ENCODE data around the gene CORIN.

CORIN gene

DNA sequence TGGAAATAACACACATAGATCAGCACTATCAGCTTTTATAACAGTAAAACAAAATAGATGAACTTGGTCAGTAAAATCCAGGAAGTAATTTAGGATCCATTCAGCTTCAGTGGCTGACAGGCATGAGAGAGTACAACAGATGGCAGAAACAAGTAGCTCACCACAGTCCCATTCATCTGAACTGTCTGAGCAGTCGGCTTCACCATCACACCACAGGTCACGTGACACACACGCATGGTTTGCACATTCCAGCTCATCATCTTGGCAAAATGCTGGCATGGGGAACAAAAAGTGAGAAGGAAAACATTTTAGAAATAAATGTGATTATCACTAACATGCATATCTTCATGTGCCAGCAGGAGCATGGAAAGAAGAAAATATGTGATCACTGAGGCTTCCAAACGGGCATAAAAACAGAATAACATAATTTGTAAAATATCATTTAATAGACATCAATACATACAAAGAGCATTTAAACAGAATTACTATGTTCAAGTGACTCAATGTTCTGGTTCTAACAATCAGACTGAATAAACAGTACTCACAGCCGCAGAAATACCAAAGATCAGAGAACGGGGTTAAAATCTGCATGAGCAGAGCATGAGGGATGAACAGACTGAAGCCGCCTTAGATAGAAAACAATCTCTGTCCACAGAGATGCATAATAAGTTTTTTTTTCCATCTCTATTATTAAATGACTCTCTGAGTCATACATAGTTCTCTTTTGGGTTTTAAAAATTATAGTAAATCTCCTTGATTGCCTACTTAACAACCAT is 194.7 kb downstream of the CORIN start:
- DNase-seq (ENCODE audit: low spot score) = no peak

DNA sequence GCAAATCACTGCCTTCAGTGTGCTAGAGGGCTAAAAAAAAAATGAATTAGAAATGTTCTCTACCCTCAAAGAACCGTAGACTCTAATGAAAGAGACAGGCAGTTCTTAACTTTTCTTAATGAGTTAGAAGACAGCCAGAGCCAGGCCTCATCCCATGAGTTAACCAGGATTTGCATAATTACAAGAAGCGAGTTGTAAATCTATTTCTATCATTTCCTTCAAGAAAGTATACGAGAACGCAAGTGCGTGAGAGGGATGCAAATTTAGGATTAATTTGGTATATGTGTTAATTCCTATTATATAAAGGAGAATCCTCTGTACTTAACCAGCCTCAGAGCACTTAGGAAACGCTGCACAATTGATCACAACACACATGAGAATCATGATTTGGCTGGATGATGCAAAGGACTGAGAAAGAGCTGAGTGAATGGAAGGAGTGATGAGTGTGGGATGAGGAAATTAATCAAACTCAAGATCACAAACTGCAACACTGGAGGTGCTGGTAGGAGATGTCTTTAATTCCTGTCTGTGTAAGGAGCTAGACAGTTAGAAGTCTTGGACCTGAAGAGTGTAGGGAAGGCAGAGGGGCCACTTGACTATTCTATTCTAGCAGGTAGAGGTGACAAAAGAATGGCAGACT is 195.6 kb downstream of the CORIN start:
- DNase-seq (ENCODE audit: low spot score) = no peak

DNA sequence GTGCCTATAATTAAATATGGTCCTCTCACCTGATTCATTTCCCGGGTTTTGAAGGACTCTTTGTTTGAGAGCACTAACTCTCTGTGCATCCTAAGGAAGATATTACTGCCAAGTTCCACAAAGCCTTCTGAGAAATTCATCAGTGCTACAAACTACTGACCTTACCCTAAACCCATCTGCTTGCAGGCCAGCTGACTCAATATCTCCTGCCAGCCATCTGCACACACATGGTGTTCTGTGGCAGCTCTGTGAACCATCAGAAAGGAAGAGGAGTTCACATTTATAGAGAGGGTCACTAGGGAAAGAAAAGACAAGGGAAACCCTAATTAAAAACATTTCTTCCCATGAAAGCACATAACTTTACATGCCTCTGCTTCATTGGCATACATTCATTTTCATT is 196.1 kb downstream of the CORIN start:
- DNase-seq (ENCODE audit: low spot score) = no peak

DNA sequence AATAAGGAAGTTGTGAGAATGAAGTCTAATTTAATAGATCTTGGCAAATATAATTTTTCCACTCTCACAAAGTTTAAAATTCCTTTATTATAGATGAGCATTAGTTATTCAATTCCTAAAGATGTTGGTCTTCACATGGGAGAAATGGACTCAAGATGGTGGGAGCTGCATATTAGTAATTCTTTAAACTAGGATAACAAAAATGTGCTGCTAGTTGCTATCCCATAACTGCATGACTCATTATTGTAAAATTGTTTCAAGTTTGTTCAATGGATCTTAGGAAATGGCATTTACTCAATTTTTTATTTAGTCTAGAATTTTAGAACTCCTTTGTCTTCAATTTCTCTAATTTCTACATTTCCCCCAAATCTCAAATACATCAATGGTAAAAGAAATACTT is 197.0 kb downstream of the CORIN start:
- DNase-seq (ENCODE audit: low spot score) = no peak

DNA sequence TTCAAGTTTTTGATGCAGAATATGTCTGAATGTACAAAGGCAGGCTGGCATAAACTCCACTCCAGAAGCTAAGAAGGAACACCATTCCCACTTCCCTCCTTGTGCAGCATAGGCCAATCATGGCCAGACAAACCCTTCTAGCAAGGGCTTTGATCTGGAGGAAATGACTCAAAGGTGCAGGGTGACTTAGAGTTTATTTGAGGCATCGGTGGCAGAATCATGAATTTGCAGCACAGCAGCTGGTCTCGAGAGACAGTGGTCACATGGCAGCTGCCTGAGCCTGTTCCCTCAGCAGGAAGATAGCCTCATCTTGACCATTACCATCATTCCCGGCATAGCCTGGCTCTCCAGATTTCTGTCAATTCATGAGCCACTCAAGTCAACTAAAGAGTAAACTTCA is 198.3 kb downstream of the CORIN start:
- peak; percentile 42 for DNase-seq (ENCODE audit: low spot score)

DNA sequence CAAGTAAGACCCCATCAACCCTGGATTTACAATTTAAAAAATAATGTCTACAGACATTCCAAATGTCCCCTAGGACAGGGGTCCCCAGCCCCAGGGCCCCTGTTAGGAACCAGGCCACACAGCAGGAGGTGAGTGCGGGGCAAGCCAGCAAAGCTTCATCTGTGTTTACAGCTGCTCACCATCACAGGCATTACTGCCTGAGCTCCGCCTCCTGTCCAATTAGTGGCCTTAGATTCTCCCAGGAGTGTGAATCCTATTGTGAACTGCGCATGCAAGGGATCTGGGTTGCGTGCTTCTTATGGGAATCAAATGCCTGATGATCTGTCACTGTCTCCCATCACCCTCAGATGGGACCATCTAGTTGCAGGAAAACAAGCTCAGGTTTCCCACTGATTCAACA is 206.7 kb downstream of the CORIN start:
- no peak for DNase-seq (ENCODE audit: low spot score)

DNA sequence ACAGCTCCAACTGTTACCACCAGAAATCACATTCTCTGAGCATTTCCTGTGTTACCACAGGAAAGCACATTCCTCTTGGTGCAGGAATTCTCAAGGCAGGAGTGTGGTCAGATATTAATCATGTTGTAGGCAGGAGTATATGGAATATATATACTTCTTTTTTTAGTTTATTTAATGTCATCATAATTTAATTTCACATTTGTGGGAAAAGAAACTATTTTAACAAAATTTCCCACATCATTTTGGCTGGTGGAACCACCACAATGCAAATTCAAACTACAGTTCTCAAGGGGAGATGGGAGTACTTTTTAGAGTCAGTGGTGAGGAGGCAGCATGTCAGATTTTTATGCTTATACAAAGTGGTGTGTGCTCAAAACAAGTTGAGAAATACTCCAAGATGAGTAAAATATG is 213.8 kb downstream of the CORIN start:
- no peak for DNase-seq (ENCODE audit: low spot score)

DNA sequence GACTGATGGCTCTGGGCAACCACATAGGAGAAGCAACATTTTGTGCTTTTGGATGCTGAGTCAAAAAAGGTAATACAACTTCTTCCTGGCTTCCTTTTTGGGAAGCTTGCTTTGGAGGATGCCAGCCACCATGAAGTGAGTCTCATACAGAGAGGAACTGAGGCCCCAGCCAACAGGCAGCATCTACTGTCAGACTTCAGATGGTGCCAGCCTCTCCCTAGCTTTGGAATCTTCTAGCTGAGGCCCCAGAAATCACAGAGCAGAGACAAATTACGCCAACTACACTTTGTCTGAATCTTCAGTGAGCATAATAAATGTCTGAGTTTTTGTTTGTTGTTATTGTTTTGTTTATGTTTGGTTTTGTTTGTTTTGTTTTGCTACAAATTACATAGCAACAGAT is 216.7 kb downstream of the CORIN start:
- no peak for DNase-seq (ENCODE audit: low spot score)

DNA sequence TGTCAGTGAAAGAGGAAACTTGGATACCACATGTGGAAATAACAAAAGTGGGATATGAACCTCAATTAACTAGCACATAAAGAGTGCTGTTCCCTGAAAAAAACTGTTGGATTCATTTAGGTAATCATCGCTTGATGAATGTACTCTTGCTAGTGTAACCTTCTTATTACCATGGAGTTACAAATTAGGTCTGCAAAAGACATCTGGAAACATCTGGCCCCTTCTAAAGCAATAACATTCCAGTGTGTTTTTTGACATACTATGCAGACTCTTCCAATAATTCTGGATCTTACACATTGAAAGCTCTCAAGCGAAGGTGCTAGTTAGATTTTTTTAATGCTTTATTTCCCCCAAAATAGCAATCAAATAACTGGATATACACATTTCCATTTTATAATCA is 218.2 kb downstream of the CORIN start:
- no peak for DNase-seq (ENCODE audit: low spot score)

DNA sequence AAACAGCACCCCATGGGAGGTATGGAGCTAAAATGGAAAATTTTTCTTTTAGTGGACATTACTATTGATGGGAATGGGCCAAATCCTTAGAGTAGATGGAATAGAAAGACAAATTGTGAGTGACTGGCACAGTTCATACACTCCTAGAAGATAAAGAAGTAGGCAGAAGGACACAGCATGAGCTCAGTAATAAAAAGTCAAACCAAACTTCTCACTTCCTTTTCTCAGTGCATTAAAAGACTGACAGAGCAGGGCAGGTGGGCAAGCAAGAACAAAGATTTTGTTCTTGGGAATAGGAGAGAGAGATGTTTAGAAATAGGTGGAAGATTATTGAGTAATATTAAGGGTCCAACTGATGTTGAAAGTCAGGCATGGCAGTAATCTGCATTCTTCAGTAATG is 220.3 kb downstream of the CORIN start:
- DNase-seq (ENCODE audit: low spot score) = no peak

DNA sequence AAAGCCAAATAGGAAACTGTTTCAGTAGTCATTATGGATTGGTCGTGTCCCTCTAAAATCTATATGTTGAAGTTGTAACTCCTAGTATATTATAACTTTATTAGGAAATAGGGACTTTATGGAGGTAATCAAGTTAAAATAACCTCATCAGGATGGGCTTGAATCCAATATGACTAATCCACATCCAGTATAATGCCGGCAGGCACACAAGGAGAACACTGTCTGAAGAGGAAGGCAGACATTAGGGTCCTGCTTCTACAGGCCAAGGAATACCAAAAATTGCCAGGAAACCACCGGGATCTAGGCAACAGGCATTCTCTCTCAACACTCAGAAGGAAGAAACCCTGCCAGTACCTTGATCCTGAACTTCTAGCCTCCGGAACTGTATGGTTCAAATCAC is 222.5 kb downstream of the CORIN start:
- no peak for DNase-seq (ENCODE audit: low spot score)

DNA sequence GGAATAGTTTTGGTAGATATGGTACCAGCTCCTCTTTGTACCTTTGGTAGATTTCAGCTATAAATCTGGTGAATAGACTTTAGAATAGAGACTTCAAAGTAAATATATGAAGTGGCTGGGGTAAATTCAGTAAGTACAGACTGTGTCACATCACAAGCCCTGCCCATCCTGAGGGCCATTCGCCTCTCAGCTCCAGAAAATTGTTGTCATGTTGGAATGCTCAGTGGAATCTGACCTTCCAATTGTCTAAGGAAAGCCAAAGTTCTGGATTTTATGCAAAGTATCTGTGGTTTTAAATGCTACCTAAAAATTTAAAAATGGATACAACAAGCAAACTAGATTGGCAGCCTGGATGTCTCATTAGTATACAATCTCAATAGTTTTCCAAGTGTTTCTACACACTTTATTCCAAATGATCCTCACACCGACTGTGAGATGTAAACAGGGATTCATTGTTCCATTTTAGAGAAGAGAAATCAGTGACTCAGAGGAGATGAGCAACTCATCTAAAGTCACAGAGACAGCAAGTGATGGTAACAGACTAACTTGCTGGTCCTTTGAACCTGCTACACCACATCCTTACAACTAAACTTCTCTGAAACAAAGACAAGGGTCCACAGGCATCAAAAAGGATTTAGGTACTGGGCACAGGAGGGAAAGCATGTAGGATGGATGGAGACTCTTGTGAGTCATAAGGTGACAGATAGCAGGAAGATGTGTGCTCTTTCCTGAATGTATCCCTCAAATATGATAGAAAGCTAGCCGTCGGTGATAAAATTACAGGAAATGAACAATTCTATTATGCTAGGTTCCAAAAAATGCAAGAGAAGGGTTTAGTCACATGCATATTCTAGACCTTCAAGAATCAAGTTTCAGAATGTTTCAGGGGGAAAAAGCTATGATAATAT is 225.5 kb downstream of the CORIN start:
- no peak for DNase-seq (ENCODE audit: low spot score)

DNA sequence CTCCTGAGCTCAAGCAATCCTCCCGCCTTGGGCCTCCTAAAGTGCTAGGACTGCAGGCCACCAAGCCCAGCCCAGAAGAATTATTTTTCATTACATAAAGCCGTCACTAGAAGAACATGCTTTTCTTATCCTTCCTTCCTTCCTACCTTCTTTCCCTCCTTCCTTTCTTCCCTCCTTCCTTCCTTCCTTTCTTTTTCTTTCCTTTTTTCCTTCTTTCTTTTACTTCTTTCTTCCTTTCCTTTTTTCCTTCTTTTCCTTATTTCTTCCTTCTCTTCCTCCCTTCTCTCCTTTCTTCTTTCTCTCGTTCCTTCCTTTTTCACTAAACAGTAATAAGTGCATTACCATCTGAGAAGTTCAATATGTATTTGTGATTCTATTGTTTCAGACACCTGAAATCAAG is 231.4 kb downstream of the CORIN start:
- DNase-seq (ENCODE audit: low spot score) = no peak

DNA sequence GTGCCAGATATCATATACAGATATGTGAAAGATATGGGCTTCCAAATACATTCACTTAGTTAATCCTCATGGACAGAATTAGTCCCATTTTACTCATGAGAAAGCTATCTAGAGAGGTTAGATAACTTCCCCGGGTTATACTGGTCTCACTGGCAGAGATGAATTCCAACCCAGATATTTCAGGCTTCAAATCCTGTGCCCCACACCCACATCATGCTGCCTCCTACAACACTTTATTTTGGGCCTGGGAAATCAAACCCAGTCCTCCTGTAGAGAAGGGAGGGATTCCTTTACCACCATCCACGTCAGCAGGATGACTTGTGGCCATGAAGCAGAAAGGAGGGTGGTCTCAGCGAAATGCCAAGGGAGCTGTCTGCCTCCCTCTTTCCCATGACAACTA is 239.0 kb downstream of the CORIN start:
- no peak for DNase-seq (ENCODE audit: low spot score)

DNA sequence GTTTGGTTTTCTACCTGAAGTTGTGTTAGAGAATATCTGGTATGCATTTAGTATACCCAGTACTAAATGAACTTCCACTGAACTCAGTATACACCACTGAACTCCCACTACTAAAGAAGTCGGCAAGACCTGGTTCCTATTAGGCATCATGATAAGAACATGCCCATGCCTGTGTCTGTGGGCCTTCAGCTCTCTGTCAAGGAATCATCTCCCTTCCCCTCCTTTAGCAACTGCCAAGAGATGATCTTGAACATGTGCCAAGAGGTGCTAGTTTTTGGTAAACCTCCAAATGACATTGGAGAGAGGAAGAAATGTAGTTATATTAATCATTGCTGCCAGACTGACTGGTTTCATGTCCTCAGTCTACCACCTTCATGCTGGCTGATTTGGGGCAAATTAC is 239.5 kb downstream of the CORIN start:
- DNase-seq (ENCODE audit: low spot score) = no peak

DNA sequence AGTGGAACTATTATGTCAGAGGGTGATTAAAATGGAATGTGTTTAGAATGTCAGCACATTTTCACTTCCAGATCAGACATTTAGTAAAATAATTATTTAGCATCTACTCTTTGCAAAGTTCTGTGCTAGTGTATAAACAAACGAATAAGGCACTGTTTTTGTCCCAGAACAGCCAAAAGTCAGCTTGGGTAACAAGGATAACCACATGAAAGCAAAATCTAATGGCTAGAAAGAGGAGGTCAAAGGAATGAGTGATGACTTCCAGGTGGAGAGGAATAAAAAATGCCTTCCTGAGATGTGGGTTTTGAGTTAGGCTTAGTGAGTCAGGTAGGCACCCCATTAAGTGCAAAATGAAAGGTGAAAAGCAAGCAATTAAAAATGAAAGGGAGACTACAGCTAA is 240.2 kb downstream of the CORIN start:
- DNase-seq (ENCODE audit: low spot score) = no peak

DNA sequence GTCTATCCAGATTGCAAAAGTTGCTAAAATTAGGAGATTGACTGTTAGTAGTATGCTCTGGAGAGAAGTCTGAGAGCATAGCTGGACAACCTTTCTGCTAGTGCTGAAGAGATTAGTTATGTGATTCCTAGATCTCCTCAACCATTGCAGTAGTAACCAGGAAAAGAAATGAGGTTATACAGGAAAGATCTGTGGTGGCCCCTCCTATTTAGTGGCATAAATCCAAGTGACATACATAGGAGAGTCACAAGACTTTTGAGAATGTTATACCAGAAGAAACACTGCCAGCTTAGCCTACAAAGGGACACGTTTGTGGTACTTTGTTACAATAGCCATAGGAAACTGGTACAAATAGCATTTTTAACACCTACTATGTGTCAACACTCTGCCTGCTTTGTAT is 247.5 kb downstream of the CORIN start:
- DNase-seq (ENCODE audit: low spot score) = no peak

DNA sequence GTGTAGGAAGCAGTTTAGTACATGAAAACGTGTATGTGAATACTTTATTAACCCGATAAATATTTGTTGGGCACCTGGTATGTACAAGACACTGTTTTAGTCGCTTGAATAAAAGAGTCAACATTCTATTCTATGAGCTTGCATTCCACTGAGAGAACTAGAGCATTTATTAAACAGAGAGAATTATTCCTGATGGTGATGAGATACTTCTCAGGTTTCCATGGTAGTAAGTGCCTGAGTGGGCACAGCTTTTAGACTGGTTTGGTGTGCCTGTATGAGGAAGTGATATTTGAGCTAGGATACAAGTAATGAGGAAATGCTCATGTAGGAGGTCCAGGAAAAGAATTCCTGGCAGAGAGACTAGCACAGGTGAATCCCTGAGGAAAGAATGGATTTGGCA is 258.6 kb downstream of the CORIN start:
- DNase-seq (ENCODE audit: low spot score) = no peak

DNA sequence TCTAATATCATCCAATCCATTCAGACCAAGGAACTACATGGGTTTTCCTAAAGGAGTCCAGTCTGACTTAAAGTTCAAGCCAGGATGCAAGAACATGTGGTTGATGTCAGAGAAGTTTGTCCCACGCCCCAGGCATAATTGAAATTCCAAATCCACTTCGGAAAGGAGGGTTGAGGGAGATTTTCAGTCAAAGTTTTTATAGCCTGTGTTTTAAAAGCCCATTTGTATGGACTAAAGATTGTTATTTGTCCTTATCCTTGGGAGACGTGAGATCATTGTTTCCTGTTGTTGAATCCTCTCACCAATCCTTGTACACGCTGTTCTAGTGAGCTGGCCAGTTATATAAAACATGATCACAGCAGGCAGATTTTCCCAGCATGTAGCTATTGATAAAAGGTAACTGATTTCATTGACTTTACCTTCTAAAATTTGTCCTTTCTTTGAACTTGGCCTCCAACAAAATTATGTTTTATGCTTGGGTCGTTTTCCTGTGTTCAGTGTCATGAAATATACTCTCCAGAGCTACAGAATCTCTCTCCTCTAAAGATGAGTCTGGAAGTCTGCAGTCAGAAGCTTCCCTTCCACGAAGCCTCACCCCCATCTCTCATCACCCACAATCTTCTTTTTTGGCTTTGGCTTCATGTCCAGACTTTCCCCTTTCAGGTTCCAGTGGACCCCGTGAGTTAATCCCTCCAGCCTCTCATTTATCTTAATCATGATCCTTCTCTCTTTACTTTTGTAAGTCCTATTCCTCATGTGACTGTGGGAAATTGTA is 259.9 kb downstream of the CORIN start:
- no peak for DNase-seq (ENCODE audit: low spot score)

DNA sequence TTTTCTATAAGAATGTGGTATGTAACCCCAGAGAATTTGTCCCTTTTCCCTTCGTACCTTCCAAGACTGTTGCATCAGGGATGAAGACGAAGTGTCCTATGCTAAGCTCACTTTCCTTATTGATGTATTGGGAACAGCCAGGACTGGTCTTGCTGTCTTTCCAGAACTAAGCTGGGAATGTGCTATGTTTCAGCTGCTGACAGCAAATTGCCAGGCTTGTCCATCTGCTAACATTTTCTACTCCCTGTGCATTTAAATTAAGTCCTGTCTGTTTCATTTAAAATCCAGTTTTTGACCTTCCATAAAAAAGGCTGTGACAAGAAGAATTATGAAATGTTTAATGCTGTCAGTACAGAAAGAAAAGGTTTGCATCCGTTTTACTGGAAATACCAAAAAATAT is 264.9 kb downstream of the CORIN start:
- DNase-seq (ENCODE audit: low spot score) = no peak

DNA sequence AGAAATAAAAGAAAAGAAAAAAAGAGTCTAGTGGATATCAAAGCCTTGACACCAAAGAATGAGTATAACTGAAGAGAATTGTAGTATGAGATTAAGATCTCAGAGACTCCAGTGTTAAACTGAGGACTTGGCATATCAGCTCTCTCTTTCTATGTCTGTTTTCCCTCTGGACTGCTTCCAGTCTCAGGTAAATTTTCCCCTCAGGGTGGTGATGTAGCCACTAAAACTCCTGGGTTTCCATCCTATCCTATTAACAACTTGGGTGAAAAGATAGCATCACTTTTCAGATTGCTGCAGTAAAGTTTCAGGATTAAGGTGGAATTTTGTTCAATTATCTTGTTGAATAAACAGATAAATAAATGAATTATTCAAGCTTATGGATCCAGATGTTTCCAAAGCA is 267.1 kb downstream of the CORIN start:
- no peak for DNase-seq (ENCODE audit: low spot score)

DNA sequence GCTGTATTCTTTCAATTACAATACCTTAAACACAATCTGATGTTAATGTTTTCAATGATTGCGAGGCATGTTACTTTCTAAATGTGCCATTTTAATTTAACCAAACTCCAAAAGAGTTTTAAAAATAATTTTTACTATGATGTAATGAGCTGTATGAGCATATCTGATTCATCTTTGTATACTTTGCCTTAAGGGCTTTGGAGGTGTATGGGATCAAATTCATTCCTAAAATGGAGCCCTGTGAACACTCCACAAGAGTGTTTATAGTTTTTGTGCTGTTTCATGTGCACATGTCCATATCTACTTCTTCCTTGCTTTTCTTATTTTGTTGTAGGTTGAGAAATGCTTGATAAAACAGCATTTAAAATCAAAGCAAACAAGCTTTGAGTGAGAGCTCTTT is 270.4 kb downstream of the CORIN start:
- DNase-seq (ENCODE audit: low spot score) = no peak
